Middle frontal gyrus (tissue), 1 donor: ENCODE results near the gene DPF3.

ENCODE experiments used
- DNase-seq: peaks from one replicate; pipeline ENCODE4 v3.0.0-alpha.2; 2015; ENCODE audit warnings: low spot score; ENCODE audit errors: extremely low spot score

DPF3 gene

GRCh38 chr14:72647782-72648181, 246.1 kb downstream of the DPF3 start:
- DNase-seq, result no peak

DNA sequence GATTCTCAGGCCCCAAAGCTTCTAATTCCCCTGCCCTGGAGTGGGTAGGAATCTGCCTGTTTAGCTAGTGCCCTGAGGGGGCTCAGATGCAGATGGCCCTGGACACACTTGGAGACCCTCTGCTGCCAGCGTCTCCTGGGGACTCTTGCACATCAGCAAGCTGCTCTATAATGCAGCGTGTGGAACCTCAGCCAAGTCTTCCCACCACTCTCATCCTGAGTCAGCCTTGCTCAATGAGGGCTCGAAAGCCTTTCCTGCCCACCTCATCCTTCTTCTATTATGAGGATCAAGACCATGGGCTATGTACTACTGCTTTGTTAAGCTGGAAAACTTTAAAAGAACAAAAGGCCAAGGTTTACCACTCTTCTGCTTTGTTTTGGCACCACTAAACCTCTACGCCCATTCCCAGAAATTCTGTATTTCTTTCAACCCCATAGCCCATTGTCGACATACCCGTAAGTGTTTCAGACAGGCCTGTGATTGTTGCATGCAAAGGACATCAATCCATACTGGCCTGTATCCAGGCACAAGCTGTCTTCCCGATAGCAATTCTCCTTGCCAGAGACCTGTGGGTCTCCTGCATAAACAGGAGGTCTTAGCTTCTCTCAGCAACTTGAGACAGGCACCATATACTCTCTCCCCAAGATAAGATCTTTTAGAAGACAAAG, 246.9 kb downstream of the DPF3 start:
- DNase-seq, result no peak

DNA sequence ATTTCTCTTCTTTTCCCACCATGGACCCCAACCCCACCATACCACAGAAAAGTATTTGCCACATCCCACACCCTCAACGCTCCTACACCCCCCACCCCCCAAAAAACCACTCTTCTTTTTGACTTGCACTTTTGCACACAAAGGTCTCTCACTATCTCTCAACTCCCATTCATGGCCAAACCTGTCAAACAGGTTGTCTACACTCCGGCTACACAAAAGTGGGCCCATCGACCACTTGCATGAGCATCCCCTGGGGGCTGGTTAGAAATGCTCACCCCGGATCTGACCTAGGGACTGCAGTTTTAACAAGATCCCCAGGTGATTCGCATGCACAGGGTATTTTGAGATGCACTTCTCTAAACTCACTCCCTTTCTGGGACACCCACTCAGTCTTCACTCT, 248.2 kb downstream of the DPF3 start:
- no peak for DNase-seq

DNA sequence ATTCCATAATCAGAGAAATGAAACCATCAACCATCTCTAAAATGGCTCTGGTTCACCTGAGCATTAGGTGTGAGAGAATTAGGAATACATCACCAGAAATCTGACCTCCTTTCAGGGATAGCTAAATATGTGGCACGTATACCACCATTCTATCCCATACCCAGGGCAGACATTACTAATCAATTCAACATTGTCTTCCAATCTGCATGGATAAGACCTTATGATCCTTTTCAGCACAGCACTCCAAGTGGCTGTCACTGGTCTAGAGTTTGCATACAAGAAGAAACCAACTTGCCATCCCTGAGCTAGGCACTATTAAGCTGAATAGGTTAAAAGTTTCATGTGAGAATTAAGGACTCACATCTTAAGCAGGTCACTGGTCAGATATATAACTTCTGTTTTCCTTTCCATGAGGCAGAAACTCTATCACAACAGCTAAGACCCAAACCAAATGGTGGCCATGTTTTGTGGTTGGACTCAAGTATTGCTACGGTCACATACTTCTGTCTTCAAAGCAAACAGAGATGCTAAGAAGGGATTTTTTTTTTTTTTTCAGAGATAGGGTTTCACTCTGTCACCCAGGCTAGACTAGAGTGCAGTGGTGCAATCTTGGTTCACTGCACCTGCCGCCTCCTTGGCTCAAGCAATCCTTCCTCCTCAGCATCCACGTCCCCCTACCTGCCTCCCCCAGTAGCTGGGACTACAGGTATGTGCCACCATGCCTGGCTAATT, 249.0 kb downstream of the DPF3 start:
- DNase-seq, result no peak

GRCh38 chr14:72644038-72644437, 249.9 kb downstream of the DPF3 start:
- peak; percentile 15 for DNase-seq

- DNase-seq, result peak; percentile 51
Measured at GRCh38 chr14:72643317-72643801, 250.5 kb downstream of the DPF3 start.

- DNase-seq, result no peak
Measured at GRCh38 chr14:72640911-72641485, 252.9 kb downstream of the DPF3 start.

- no peak for DNase-seq
Measured at GRCh38 chr14:72638021-72638420, 255.9 kb downstream of the DPF3 start.

DNA sequence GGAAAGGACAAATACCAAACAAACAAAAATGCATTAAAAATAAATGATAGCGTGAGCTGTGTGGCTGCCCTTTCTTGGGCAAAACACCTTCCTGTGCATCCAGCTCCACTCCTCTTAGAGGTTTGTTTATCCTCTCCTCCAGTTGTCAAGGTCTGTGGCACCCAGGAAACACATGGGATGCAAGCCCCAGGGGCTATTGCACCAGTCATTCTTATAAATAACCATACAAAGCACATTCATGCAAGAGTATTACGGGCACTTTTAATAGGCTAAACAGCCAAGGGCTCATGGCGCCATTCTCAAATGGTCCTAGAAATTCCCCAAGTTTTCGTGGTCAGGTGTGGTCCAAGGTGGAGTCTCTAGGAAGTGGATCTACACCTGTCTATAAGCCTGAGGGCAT, 257.0 kb downstream of the DPF3 start:
- DNase-seq, result no peak

DNA sequence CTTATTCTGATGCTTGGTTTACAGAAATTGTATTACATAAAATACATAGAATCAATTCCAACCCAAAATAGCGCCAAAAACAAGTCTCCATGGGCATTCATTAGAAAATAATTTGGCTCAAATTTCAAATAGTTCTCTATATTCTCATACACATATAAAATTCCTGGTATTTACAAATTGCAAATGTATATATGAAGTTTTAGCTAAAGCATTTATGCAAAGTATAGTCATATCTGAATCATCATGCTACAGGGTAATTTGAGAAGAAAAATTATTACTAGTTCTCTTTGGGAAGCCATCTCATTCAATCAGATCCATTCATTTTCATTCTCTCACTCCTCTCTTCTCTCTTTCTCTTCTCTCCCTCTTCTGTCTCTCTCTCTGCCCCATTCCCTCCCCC, 257.8 kb downstream of the DPF3 start:
- DNase-seq, result no peak

- no peak for DNase-seq
Measured at GRCh38 chr14:72634691-72635616, 258.9 kb downstream of the DPF3 start.

DNA sequence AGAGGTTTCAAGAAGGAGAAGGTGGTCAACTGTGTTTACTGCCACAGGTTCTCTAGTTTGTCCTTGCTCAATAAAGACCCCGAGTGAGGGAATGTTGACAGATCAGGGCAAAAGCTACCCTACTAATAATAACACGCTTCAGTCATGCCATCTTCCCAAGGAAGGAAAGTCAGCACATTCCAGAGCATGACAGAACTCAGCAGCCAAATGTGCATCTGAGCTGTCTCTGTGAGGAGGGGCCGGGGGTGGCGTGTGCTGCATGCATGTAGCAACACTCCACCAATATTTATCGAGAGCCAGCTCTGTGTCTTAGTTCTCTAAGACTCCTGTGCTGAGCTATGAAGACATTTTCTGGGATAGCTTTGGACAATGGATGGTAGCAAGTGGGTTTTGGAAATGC, 260.4 kb downstream of the DPF3 start:
- DNase-seq, result no peak

DNA sequence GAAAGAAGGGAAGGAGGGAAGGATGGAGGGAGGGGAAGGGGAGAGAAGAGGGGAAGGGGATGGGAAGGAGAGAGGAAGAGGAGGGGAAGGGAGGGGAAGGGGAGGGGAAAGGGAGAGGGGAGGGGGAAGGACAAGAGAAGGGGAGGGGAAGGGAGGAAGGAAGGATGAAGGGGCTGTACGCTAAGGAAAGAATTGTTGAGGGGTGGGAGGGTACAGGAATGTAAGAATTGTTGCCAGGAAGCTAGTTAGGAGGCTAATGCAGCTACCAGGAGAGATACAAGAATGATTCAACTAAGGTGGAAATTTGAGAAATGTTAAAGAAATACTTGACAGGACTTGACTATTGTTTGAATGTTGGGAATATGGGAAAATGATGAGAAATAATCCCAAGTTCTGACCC, 261.2 kb downstream of the DPF3 start:
- DNase-seq, result no peak

DNA sequence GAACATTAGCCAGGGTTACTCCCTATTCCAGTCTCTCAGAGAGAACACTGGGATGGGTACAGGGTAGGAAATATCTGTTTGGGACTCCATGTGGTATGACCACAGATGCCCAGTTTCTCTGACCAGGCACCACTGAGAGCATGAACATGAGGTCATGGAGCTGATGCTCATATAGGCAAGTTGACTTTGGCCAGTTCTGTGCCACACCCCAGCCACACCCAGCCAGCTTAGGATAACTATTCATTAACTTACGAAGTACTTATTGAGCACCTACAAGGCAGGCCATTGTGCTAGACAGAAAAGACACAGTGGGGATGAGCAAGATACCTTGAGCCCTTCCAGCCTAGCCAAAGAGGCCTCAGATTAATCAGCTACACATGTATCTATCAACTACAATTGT, 262.5 kb downstream of the DPF3 start:
- DNase-seq, result no peak

- DNase-seq, result no peak
Measured at GRCh38 chr14:72630374-72630773, 263.5 kb downstream of the DPF3 start.

GRCh38 chr14:72629534-72629933, 264.4 kb downstream of the DPF3 start:
- DNase-seq, result no peak

DNA sequence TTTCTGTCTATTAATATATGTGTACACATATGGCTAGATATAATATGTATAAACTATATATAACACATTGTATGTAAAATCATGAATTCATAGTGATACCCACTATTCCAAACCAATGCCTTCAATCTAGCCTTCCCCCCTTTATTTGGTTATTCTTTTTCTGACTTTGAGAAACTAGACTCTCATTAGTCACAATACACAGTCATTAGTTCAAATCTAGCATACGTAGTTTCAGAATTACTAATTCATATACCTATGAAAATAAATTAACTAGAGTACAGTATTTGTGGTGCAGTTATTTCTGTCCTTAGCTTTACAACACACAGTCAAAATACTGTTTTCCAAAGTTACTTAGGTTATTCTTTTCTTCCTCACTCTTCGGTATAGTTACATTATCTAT, 268.2 kb downstream of the DPF3 start:
- DNase-seq, result no peak

DNA sequence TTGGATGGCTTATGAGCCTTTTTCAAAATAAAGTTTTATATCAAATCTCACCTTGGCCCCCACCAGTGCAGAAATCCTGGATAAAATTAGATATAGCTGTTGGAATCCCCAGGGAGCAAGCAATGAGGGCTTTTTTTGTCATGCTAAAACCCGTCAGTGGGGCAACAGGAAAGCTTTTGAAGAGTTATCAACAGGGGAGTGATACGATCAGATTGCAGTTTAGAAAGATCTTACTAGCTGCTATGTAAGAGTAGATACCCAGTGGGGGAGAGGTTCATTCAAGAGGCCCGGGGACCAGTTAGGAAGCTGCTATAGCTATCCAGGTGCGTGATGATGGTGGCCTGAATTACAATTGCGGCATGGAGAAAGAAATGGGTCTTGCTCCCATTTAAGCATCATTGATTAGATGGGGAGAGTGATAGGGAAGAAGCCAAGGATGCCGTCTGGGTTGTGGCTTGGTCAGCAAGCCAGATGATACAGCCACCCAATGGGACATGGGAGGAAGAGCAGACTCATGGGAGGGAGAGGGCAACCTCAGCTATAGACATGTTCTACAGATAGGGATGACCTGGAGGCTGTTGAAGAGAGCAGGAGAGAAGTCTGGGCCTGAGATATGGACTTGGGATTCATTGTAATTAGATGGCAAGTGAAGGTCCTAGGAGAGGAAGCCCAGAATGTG, 272.4 kb downstream of the DPF3 start:
- DNase-seq, result no peak

GRCh38 chr14:72619881-72620280, 274.0 kb downstream of the DPF3 start:
- DNase-seq, result no peak

- no peak for DNase-seq
Measured at GRCh38 chr14:72619111-72619571, 274.8 kb downstream of the DPF3 start.

DNA sequence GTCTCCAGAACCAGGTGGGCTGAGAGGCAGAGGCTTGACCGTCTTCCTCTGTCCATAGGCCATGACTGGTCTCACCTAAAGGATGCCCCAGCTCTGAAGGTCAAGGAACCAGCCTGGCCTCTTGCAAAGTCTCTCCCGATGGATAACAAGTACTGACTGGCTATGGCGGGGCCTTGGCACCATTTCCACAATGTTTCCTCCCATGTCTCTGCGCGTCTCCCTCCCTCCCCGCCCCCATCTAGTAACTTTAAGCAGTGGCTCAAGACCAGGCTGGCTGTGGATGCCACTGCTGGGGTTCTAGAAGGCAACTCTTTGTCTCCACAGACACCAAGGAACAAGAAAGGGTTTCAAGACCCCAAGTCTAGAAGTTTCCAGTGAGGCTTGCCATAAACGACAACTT, 275.5 kb downstream of the DPF3 start:
- DNase-seq, result no peak
